GM12864 (cell line): ENCODE results near the gene ZW10.

Experiments used
- DNase-seq: peaks from one replicate; pipeline ENCODE4 v3.0.0-alpha.2; 2011; ENCODE audit warnings: low read depth
- H3K4me3 ChIP-seq: 2 replicates; pipeline ENCODE4 v1.5.1; 2011; ENCODE audit warnings: mild to moderate bottlenecking, low read depth, low read length, control low read depth
- CTCF ChIP-seq: IDR thresholded peaks from 2 replicates; pipeline ENCODE4 v1.5.1; 2011; ENCODE audit warnings: low read depth, mild to moderate bottlenecking, moderate library complexity, low read length, control low read depth, inconsistent platforms; ENCODE audit errors: missing control alignments

ZW10 gene

GRCh38 chr11:113773416-113774173 is at the start of gene ZW10:
Gene ZW10 (minus strand): TSS chr11:113773692. CDS start chr11:113773666, 26 bp downstream.
- peak; percentile 64 for TF ChIP-seq CTCF
- peak; percentile 86 for DNase-seq
- H3K4me3 ChIP-seq: peak within 1 kb of the TSS; percentile 100

GRCh38 chr11:113818426-113818825 is 44.9 kb upstream of the ZW10 start:
- no peak for TF ChIP-seq CTCF
- H3K4me3 ChIP-seq: no peak overlapping the region
- no peak for DNase-seq

- no peak for DNase-seq
- no peak overlapping the region for H3K4me3 ChIP-seq
- TF ChIP-seq CTCF: no peak
These were observed 44.1 kb upstream of the ZW10 start for GRCh38 chr11:113817626-113818025.

- DNase-seq: no peak
- TF ChIP-seq CTCF: no peak
- no peak overlapping the region for H3K4me3 ChIP-seq
These were observed 43.7 kb upstream of the ZW10 start for GRCh38 chr11:113817162-113817561.

GRCh38 chr11:113814181-113814580 is 40.7 kb upstream of the ZW10 start:
- no peak for TF ChIP-seq CTCF
- H3K4me3 ChIP-seq: no peak overlapping the region

GRCh38 chr11:113808931-113809330 is 35.4 kb upstream of the ZW10 start:
- no peak for TF ChIP-seq CTCF

More at GRCh38 chr11:113814181-113814580, 40.7 kb upstream of the ZW10 start:
- DNase-seq: no peak

GRCh38 chr11:113806406-113806805 is 32.9 kb upstream of the ZW10 start:
- H3K4me3 ChIP-seq: no peak overlapping the region
- no peak for DNase-seq
- TF ChIP-seq CTCF: peak; percentile 68

More at GRCh38 chr11:113808931-113809330, 35.4 kb upstream of the ZW10 start:
- DNase-seq: no peak
- H3K4me3 ChIP-seq: no peak overlapping the region
